Loucy (cell line): Measurements from ENCODE around the gene SEMA5A.

ENCODE experiments used
- H2AFZ ChIP-seq: fragments of 200-600 bp; sonication (generic); 2 replicates; pipeline ENCODE4 v1.6.0; 2016; ENCODE audit warnings: antibody characterized with exemption, mild to moderate bottlenecking, low read length, moderate library complexity
- H3F3A ChIP-seq: fragments of 200-600 bp; 2 replicates; pipeline ENCODE4 v1.6.0; 2016; ENCODE audit warnings: antibody characterized with exemption, low read depth, mild to moderate bottlenecking
- H3K27me3 ChIP-seq: fragments of 200-600 bp; sonication (generic); 2 replicates; pipeline ENCODE4 v1.6.1; 2014; ENCODE audit warnings: low read length, mild to moderate bottlenecking; ENCODE audit not compliant: insufficient read depth, poor library complexity, severe bottlenecking
- H3K36me3 ChIP-seq: fragments of 200-600 bp; sonication (generic); 2 replicates; pipeline ENCODE4 v1.6.1; 2016; ENCODE audit warnings: low read length; ENCODE audit not compliant: insufficient read depth
- H3K4me1 ChIP-seq: fragments of 200-600 bp; sonication (generic); 2 replicates; pipeline ENCODE4 v1.5.1; 2014; ENCODE audit warnings: low read length, mild to moderate bottlenecking; ENCODE audit not compliant: insufficient read depth, poor library complexity, severe bottlenecking
- H3K4me2 ChIP-seq: fragments of 200-600 bp; sonication (generic); 2 replicates; pipeline ENCODE4 v1.6.0; 2014; ENCODE audit warnings: antibody characterized with exemption, low read length, low read depth, mild to moderate bottlenecking; ENCODE audit not compliant: poor library complexity, severe bottlenecking
- H3K4me3 ChIP-seq: fragments of 200-600 bp; sonication (generic); 2 replicates; pipeline ENCODE4 v1.5.1; 2014; ENCODE audit warnings: low read length, mild to moderate bottlenecking, mixed read lengths; ENCODE audit not compliant: poor library complexity, severe bottlenecking
- H3K79me2 ChIP-seq: fragments of 200-600 bp; sonication (generic); 2 replicates; pipeline ENCODE4 v1.6.1; 2014; ENCODE audit warnings: low read length; ENCODE audit not compliant: insufficient read depth
- H3K9ac ChIP-seq: fragments of 200-600 bp; sonication (generic); 2 replicates; pipeline ENCODE4 v1.6.0; 2014; ENCODE audit warnings: mild to moderate bottlenecking, low read depth, low read length, moderate library complexity; ENCODE audit not compliant: poor library complexity, severe bottlenecking
- H3K9me2 ChIP-seq: fragments of 200-600 bp; sonication (generic); replicated peaks from 2 replicates; pipeline ENCODE4 v1.6.1; 2016; ENCODE audit warnings: low read depth, low read length, mixed read lengths
- H3K9me3 ChIP-seq: fragments of 200-600 bp; sonication (generic); 2 replicates; pipeline ENCODE4 v1.6.1; 2014; ENCODE audit warnings: mild to moderate bottlenecking, antibody characterized with exemption, low read length, low read depth; ENCODE audit not compliant: insufficient read depth
- H4K20me1 ChIP-seq: fragments of 200-600 bp; sonication (generic); 2 replicates; pipeline ENCODE4 v1.6.0; 2014; ENCODE audit warnings: antibody characterized with exemption, low read length, mild to moderate bottlenecking; ENCODE audit not compliant: insufficient read depth, poor library complexity, severe bottlenecking
- CTCF ChIP-seq: fragments of 200-600 bp; sonication (generic); conservative IDR thresholded peaks from 2 replicates; pipeline ENCODE4 v1.5.1; 2014; ENCODE audit warnings: mild to moderate bottlenecking, antibody characterized with exemption, low read length
- EZH2phosphoT487 ChIP-seq: fragments of 200-600 bp; IDR thresholded peaks from 2 replicates; pipeline ENCODE4 v1.6.1; 2018; ENCODE audit warnings: antibody characterized with exemption, mild to moderate bottlenecking, moderate library complexity, borderline replicate concordance

SEMA5A gene

GRCh38 chr5:9373571-9373970, 172.3 kb downstream of the SEMA5A start:
- no peak for TF ChIP-seq EZH2phosphoT487
- no peak for TF ChIP-seq CTCF
- H3K27me3 ChIP-seq, result no peaks in the 10 kb centered on the region
- H3K79me2 ChIP-seq, result no peaks in the 10 kb centered on the region
- no peaks in the 10 kb centered on the region for H3K4me1 ChIP-seq
- H4K20me1 ChIP-seq, result no peaks in the 10 kb centered on the region
- no peak overlapping the region for H3K9ac ChIP-seq
- no peaks in the 10 kb centered on the region for H3F3A ChIP-seq
- no peak overlapping the region for H2AFZ ChIP-seq
- H3K9me2 ChIP-seq, result no peaks in the 10 kb centered on the region
- H3K9me3 ChIP-seq, result peaks cover 1% of the 10 kb centered on the region; the same call in 1 of the 2 replicates
- H3K36me3 ChIP-seq, result no peaks in the 10 kb centered on the region
- H3K4me2 ChIP-seq, result no peak overlapping the region
- H3K4me3 ChIP-seq, result no peak overlapping the region

- H3K27me3 ChIP-seq, result no peaks in the 10 kb centered on the region
- no peaks in the 10 kb centered on the region for H3K4me1 ChIP-seq
- H3K9me3 ChIP-seq, result peaks cover 5% of the 10 kb centered on the region; the same call in 1 of the 2 replicates
- H3F3A ChIP-seq, result no peaks in the 10 kb centered on the region
- no peak overlapping the region for H2AFZ ChIP-seq
- no peak overlapping the region for H3K4me2 ChIP-seq
- H4K20me1 ChIP-seq, result no peaks in the 10 kb centered on the region
- H3K79me2 ChIP-seq, result no peaks in the 10 kb centered on the region
- no peaks in the 10 kb centered on the region for H3K36me3 ChIP-seq
- no peak overlapping the region for H3K4me3 ChIP-seq
- H3K9me2 ChIP-seq, result no peaks in the 10 kb centered on the region
- H3K9ac ChIP-seq, result no peak overlapping the region
- TF ChIP-seq CTCF, result no peak
- TF ChIP-seq EZH2phosphoT487, result no peak
Measured at GRCh38 chr5:9370256-9370655, 175.6 kb downstream of the SEMA5A start.

- Histone ChIP-seq H3K4me1 (peaks cover 17% of the 10 kb centered on the region), H3K36me3 (no peaks in the 10 kb centered on the region), H3K4me2 (no peak overlapping the region)
Measured at GRCh38 chr5:9365512-9365911, 180.4 kb downstream of the SEMA5A start.

More at GRCh38 chr5:9365512-9365911, 180.4 kb downstream of the SEMA5A start:
- Histone ChIP-seq H3K4me3 (no peak overlapping the region), H3F3A (no peaks in the 10 kb centered on the region), H3K79me2 (no peaks in the 10 kb centered on the region), H3K9me2 (no peaks in the 10 kb centered on the region), H3K27me3 (no peaks in the 10 kb centered on the region), H2AFZ (no peak overlapping the region), H4K20me1 (no peaks in the 10 kb centered on the region), H3K9me3 (peaks cover 5% of the 10 kb centered on the region; the same call in 1 of the 2 replicates), H3K9ac (no peak overlapping the region)
- no peak for TF ChIP-seq CTCF
- no peak for TF ChIP-seq EZH2phosphoT487
